ENCODE results near the gene TPM3. TPM values are rescaled to one million over a fixed set of nuclear protein-coding genes. Genes with fewer than 3 reads are reported as not detected.
A peak's percentile ranks its signal among the peaks of the same experiment; 100 is the strongest.

TPM3 gene
- total and polyA plus RNA-seq, 9 of the 15 experiments (the other 6 are each of a cell fraction or from before 2014, with no cell fraction given) = 202 to 604 (median 421) TPM

GRCh38 chr1:154158307-154159125 lies 33.4 kb downstream of the TPM3 start (continued):
- TF ChIP-seq ZNF449 (CRISPR knock-in tag; IDR thresholded peaks at IDR 0.05) (no peak), ZNF77 (CRISPR knock-in tag; IDR thresholded peaks at IDR 0.05) (no peak), HEY1 (CRISPR knock-in tag; IDR thresholded peaks at IDR 0.05; ENCODE audit: borderline replicate concordance) (no peak), SPI1 (IDR thresholded peaks at IDR 0.05; ENCODE audit: borderline replicate concordance, low read depth, low read length) (peak; percentile 98), TAF7 (tag; IDR thresholded peaks at IDR 0.05) (no peak), ZNF175 (CRISPR knock-in tag; IDR thresholded peaks at IDR 0.05; ENCODE audit: low read depth) (peak; percentile 84; the same call in 1 of the 2 replicates), CXXC5 (CRISPR knock-in tag; IDR thresholded peaks at IDR 0.05) (peak; percentile 21; the same call in 1 of the 2 replicates)

Data from K562 (cell line).